ENCODE results near the gene FOSL1. TPM values are rescaled to one million over a fixed set of nuclear protein-coding genes. Genes with fewer than 3 reads are reported as not detected.

FOSL1 gene
- total RNA-seq, 1 experiment from 2014 or later, result 125 TPM

DNA sequence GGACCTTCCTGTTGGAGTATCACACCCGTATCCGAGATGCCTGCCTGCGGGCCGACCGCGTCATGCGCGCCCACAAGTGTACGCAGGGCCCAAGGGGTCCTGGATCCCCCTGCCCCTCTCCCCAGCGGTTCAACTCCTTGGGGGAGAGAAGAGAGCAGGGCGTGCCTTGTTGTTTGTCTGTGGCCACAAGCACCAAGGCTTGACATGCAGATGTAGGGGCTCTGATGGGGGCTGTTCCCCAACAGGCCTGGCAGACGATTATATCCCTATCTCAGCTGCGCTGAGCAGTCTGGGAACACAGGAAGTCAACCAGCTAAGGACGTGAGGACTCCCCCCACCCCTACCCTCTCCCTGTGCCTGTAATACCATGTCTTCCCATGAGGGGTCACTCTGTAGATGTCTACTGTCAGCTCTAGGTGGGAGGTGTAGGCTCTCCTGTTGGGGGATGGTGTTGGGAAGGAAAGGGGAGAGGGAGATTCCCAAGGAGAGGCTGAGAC is 49.1 kb downstream of the FOSL1 start (continued):
- TF ChIP-seq, protein P1, sequence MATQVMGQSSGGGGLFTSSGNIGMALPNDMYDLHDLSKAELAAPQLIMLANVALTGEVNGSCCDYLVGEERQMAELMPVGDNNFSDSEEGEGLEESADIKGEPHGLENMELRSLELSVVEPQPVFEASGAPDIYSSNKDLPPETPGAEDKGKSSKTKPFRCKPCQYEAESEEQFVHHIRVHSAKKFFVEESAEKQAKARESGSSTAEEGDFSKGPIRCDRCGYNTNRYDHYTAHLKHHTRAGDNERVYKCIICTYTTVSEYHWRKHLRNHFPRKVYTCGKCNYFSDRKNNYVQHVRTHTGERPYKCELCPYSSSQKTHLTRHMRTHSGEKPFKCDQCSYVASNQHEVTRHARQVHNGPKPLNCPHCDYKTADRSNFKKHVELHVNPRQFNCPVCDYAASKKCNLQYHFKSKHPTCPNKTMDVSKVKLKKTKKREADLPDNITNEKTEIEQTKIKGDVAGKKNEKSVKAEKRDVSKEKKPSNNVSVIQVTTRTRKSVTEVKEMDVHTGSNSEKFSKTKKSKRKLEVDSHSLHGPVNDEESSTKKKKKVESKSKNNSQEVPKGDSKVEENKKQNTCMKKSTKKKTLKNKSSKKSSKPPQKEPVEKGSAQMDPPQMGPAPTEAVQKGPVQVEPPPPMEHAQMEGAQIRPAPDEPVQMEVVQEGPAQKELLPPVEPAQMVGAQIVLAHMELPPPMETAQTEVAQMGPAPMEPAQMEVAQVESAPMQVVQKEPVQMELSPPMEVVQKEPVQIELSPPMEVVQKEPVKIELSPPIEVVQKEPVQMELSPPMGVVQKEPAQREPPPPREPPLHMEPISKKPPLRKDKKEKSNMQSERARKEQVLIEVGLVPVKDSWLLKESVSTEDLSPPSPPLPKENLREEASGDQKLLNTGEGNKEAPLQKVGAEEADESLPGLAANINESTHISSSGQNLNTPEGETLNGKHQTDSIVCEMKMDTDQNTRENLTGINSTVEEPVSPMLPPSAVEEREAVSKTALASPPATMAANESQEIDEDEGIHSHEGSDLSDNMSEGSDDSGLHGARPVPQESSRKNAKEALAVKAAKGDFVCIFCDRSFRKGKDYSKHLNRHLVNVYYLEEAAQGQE (IDR thresholded peaks at IDR 0.05; ENCODE audit: low read depth), result no peak
- TF ChIP-seq EGR1 (IDR thresholded peaks at IDR 0.05; ENCODE audit: low read depth) (no peak), TCF7L2 (IDR thresholded peaks at IDR 0.05; ENCODE audit: borderline replicate concordance, extremely low read depth, insufficient read depth, insufficient read length) (no peak)

DNA sequence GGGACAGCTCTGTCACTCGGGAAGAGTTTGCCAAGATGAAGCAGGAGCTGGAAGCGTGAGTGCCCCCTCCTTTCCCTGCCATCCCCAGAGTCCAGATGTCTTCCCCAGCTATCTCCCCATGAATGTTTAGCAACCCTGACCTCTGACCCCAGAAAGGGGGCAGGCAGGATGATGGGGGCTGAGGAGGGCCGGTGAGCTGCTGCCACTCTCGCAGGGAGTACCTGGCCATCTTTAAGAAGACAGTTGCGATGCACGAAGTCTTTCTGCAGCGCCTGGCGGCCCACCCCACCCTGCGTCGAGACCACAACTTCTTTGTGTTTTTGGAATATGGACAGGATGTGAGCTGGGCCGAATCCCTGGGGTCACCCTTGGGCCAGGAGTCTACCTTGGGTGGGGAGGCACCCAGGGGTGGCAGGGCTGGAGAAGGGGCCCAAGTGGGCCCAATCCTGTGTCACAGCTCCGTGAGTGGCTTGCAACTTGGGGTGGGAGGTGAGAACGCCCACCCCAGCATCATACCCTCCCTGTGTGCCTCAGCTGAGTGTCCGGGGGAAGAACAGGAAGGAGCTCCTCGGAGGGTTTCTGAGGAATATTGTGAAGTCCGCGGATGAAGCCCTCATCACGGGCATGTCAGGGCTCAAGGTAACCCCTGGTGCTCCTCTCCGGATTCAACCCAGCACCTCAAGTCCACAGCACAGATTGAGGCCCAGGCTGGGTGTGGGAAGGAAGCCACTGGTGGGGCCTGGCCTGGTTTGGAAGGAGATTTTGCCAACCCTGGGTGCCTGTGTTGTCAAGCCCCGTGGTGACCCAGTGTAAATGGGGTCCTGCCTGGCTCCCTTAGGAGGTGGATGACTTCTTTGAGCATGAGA is 49.7 kb downstream of the FOSL1 start:
- Histone ChIP-seq H3K4me1 (ENCODE audit: control insufficient read depth in 1 of 2, insufficient read depth in 2 of 2, low read length in 2 of 2) (peaks cover 0 to 1% of the 10 kb centered on the region in 2 experiments; a peak in 1 of 4 replicates), H3K4me3 (replicated peaks in 1 of 2; ENCODE audit: low read depth in 1 of 2, low read length in 2 of 2) (no peak overlapping the region), H3K9me3 (ENCODE audit: control insufficient read depth in 1 of 2, insufficient read depth in 1 of 2, low read depth in 1 of 2, low read length in 2 of 2) (no peaks in the 10 kb centered on the region; a peak in 1 of 4 replicates), H3K79me2 (ENCODE audit: insufficient read depth, low read length) (peaks cover 17% of the 10 kb centered on the region), H3K9ac (ENCODE audit: low read length) (no peak overlapping the region), H4K20me1 (ENCODE audit: insufficient read depth) (peaks cover 2% of the 10 kb centered on the region; the same call in 1 of the 2 replicates), H3K4me2 (ENCODE audit: low read length) (no peak overlapping the region), H2AFZ (ENCODE audit: low read depth, low read length, poor library complexity, severe bottlenecking) (no peak overlapping the region), H3K9me2 (ENCODE audit: insufficient read depth) (no peaks in the 10 kb centered on the region), H3K36me3 (ENCODE audit: control insufficient read depth in 1 of 2, insufficient read depth in 2 of 2, low read length in 2 of 2) (peaks cover 20 to 42% of the 10 kb centered on the region in 2 experiments), H3K27ac (ENCODE audit: low read depth, low read length) (no peak overlapping the region), H3K27me3 (ENCODE audit: insufficient read depth, low read length) (no peaks in the 10 kb centered on the region)
- ATAC-seq (no peak), DNase-seq (ENCODE audit: low read depth, low spot score) (no peak)
- ChIA-PET CTCF (interaction anchor here (1.0 to 2.4 kb wide), 8 partner anchors 8 to 138 kb away, joined by 3 to 15 read pairs (median 4); partner anchors contain the start of genes FIBP, KAT5 and MUS81), RAD21 (ENCODE audit: low non-redundant PET in 1 of 2, low total read pairs in 2 of 2, uncharacterized antibody in 2 of 2, unreplicated experiment in 2 of 2) (no interaction called here), POLR2A (interaction anchor here (1.1 to 4.2 kb wide), 3 partner anchors 8 to 21 kb away, joined by 4 to 16 read pairs (median 8); partner anchors contain the start of genes CFL1 and MUS81)
- BruUV-seq (replicated peaks), result no TSS peak
- TF ChIP-seq ZNF274 (IDR thresholded peaks at IDR 0.05; ENCODE audit: low read depth, low read length) (no peak), YY1 (IDR thresholded peaks at IDR 0.05; ENCODE audit: extremely low read depth, insufficient replicate concordance, low read depth, low read length) (no peak), EZH2 (IDR thresholded peaks at IDR 0.05) (no peak), POLR2A (IDR thresholded peaks at IDR 0.05; ENCODE audit: borderline replicate concordance, extremely low read depth, insufficient read depth, insufficient read length) (no peak), SRF (IDR thresholded peaks at IDR 0.05; ENCODE audit: low read depth) (no peak), EZH2phosphoT487 (IDR thresholded peaks at IDR 0.05; ENCODE audit: borderline replicate concordance) (no peak), CBX3 (IDR thresholded peaks at IDR 0.05; ENCODE audit: low read depth) (no peak), ELF1 (IDR thresholded peaks at IDR 0.05; ENCODE audit: borderline replicate concordance, low read depth) (no peak)
- TF ChIP-seq, protein P1 (IDR thresholded peaks at IDR 0.05; ENCODE audit: low read depth), result no peak
- intact Hi-C loops (cut with micrococcal nuclease), result no loop called here
